Tibial nerve (tissue), 3 donors: Measurements from ENCODE around the gene ABCF2.

Experiments used
- CTCF ChIP-seq, 5 experiments: fragments of 200-600 bp in 3 of 5; fragments of 450-650 bp in 2 of 5; sonication (generic) in 3 of 5; IDR thresholded peaks; one replicate each; pipeline ENCODE4 v1.5.1; 2016 to 2019; ENCODE audit warnings: antibody characterized with exemption in 5 of 5, mild to moderate bottlenecking in 3 of 5, moderate library complexity in 2 of 5
- POLR2A ChIP-seq, 2 donors: fragments of 450-650 bp; IDR thresholded peaks; one replicate each; pipeline ENCODE4 v1.6.1; 2017; ENCODE audit warnings: antibody characterized with exemption in 2 of 2, mild to moderate bottlenecking in 2 of 2, moderate library complexity in 2 of 2

DNA sequence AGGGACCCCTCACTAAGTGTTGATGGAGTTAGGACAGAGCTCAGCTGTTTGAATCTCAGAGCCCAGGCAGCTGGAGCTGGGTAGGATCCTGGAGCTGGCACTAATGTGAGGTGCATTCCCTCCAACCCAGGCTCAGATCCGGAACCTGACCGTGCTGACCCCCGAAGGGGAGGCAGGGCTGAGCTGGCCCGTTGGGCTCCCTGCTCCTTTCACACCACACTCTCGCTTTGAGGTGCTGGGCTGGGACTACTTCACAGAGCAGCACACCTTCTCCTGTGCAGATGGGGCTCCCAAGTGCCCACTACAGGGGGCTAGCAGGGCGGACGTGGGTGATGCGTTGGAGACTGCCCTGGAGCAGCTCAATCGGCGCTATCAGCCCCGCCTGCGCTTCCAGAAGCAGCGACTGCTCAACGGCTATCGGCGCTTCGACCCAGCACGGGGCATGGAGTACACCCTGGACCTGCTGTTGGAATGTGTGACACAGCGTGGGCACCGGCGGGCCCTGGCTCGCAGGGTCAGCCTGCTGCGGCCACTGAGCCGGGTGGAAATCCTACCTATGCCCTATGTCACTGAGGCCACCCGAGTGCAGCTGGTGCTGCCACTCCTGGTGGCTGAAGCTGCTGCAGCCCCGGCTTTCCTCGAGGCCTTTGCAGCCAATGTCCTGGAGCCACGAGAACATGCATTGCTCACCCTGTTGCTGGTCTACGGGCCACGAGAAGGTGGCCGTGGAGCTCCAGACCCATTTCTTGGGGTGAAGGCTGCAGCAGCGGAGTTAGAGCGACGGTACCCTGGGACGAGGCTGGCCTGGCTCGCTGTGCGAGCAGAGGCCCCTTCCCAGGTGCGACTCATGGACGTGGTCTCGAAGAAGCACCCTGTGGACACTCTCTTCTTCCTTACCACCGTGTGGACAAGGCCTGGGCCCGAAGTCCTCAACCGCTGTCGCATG is 10.5 kb upstream of the ABCF2 start:
- TF ChIP-seq CTCF (IDR thresholded peaks at IDR 0.05) (no peak), POLR2A (IDR thresholded peaks at IDR 0.05) (no peak)
